Stomach smooth muscle (tissue), 2 donors: Measurements from ENCODE around the gene HEBP2.
"Not testable (repeated sequence)": the region's sequence is repeated elsewhere in the genome, so short reads cannot be mapped to it uniquely, and the experiment has no call there.

Experiments
- H3K27ac ChIP-seq: one replicate; pipeline ENCODE4 v1.7.0; 2013; ENCODE audit warnings: mild to moderate bottlenecking, low read length, inconsistent platforms
- H3K27me3 ChIP-seq, 2 donors: one replicate each; pipeline ENCODE4 v1.7.0; 2013; ENCODE audit warnings: low read length in 2 of 2; ENCODE audit not compliant: insufficient read depth in 2 of 2, control insufficient read depth in 1 of 2
- H3K36me3 ChIP-seq, 2 donors: one replicate each; pipeline ENCODE4 v1.7.0; 2013; ENCODE audit warnings: low read length in 2 of 2; ENCODE audit not compliant: control insufficient read depth in 2 of 2, insufficient read depth in 2 of 2
- H3K4me1 ChIP-seq: one replicate; pipeline ENCODE4 v1.7.0; 2013; ENCODE audit warnings: low read length; ENCODE audit not compliant: control insufficient read depth, insufficient read depth
- H3K4me3 ChIP-seq, 2 donors: one replicate each; pipeline ENCODE4 v1.7.0; 2013; ENCODE audit warnings: low read length in 2 of 2
- H3K9ac ChIP-seq, 2 donors: one replicate each; pipeline ENCODE4 v1.7.0; 2013; ENCODE audit warnings: low read length in 2 of 2, mild to moderate bottlenecking in 1 of 2
- H3K9me3 ChIP-seq, 2 donors: one replicate each; pipeline ENCODE4 v1.7.0; 2013; ENCODE audit warnings: low read length in 2 of 2; ENCODE audit not compliant: control insufficient read depth in 2 of 2
- donor health status: healthy.
- donor health status: Pancreatic carcinoma.

The HEBP2 gene

DNA sequence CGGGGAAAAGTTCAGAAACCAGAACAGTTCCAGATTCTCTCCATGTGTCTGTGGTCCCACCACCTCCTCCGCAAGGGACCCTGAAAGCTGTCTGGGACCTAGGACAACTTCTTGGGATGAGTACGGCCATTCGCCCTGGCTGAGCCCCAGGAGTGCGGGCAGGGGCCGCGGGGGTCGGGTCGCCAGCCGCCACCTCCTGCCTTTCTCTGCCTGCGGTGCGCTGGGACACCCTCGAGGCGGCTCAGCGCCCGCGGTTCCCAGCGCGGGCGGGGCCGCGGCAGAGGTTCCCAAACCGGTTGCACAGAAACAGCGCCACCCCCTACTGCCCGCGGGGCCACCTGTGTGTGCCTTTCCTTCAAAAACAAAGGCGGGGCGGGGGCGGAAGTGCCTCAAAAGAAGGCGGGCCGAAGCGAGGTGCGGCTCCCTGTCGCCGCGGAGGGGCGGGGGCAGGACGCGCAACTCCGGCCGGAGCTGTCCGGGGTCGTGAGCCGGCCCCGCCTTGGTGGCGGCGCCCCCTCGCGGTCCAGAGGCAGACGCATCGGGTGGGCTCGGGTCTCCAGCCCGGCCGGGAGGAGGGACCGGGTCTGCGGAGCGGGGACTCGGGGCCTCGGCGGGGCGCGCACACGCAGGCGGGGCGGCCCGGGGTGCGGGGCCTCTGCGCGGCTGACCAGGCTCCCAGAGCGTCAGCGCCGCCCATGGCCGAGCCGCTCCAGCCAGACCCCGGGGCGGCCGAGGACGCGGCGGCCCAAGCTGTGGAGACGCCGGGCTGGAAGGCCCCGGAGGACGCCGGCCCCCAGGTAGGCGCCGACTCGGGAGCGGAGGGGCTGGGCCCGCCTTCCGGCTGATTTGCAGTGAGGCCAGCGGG is at the start of gene HEBP2:
Gene HEBP2, plus strand, starts transcription at position 423 of the 865 bp plus-strand sequence. Its CDS starts 273 bp downstream, at position 696.
- Histone ChIP-seq H3K27ac (peak within 1 kb of the TSS; percentile 90), H3K27me3 (no peaks in the 10 kb centered on the region), H3K4me3 (peak within 1 kb of the TSS; percentile 61 to 91), H3K4me1 (peaks cover 12% of the 10 kb centered on the region), H3K9me3 (no peaks in the 10 kb centered on the region), H3K9ac (peak within 1 kb of the TSS; percentile 90), H3K36me3 (peaks cover 9 to 26% of the 10 kb centered on the region in 2 donors)

DNA sequence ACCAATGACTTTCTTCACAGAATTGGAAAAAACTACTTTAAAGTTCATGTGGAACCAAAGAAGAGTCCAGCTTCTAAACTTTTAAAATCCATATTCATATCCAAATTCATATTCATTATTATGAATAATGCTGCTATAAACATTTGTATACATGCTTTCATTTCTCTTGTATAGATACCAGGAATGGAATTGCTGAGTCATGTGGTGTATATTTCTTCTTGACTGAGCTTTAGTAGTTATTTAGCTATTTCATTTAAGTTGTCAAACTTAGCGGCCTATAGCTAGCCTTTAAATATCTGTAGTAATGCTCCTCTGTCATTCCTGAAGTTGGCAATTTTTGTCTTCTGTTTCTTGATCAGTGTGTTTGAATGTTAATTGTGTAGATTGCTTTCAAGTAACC is 46.1 kb upstream of the HEBP2 start:
- no peaks in the 10 kb centered on the region for H3K4me1 ChIP-seq
- no peaks in the 10 kb centered on the region for H3K36me3 ChIP-seq
- no peak overlapping the region for H3K27ac ChIP-seq
- no peak overlapping the region for H3K9ac ChIP-seq
- no peaks in the 10 kb centered on the region for H3K27me3 ChIP-seq
- H3K4me3 ChIP-seq: no peak overlapping the region
- H3K9me3 ChIP-seq: no peaks in the 10 kb centered on the region

DNA sequence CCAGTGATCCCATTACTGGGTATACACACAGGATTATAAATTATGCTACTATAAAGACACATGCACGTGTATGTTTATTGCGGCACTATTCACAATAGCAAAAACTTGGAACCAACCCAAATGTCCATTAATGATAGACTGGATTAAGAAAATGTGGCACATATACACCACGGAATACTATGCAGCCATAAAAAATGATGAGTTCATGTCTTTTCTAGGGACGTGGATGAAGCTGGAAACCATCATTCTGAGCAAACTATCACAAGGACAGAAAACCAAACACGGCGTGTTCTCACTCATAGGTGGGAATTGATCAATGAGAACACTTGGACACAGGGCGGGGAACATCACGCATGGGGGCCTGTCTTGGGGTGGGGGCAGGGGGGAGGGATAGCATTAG is 35.3 kb upstream of the HEBP2 start:
- not testable (repeated sequence) for H3K27me3 ChIP-seq, H3K4me1 ChIP-seq, H3K9me3 ChIP-seq, H3K4me3 ChIP-seq, H3K27ac ChIP-seq, H3K36me3 ChIP-seq, H3K9ac ChIP-seq

DNA sequence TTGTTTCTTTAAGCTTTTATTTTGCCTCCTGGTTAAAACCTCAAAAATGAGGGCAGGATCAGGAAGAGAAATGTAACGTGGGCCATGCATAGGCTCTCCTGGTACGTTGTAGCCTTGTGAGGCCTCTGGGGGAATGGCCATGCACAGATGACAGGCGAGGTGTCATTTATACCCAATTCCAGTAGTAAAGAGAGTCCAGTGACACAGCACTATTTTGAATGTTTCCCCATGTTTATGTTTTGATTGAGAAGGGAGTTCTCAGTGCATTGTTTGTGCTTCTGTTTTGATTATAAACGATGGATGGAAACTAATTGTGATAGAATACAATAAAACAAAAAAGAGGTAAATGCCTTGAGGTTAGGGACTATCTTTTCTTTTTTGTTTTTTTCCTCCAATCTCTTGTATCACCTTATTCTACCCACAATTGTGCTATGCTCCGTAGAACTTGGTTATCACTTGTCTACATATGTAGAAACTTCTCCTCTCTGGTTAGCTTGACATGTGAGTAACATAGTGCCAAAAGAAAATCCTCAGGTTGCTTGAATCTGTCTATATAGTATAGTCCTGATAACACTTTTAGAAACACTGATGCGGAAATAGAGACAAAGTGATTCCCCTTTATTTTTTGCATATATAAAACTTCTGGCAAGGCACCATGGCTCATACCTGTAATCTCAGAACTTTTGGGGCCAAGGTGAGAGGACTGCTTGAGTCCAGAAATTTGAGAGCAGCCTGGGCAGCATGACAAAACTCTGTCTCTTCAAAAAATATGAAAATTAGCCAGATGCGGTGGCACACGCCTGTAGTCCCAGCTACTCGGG is 33.2 kb upstream of the HEBP2 start:
- H3K36me3 ChIP-seq: no peaks in the 10 kb centered on the region
- H3K27me3 ChIP-seq: no peaks in the 10 kb centered on the region
- H3K9me3 ChIP-seq: no peaks in the 10 kb centered on the region
- no peak overlapping the region for H3K27ac ChIP-seq
- no peak overlapping the region for H3K9ac ChIP-seq
- H3K4me1 ChIP-seq: no peaks in the 10 kb centered on the region
- H3K4me3 ChIP-seq: no peak overlapping the region

- Histone ChIP-seq H3K36me3 (no peaks in the 10 kb centered on the region), H3K27ac (no peak overlapping the region), H3K9me3 (no peaks in the 10 kb centered on the region), H3K27me3 (no peaks in the 10 kb centered on the region), H3K4me3 (no peak overlapping the region), H3K9ac (no peak overlapping the region), H3K4me1 (no peaks in the 10 kb centered on the region)
Measured at GRCh38 chr6:138371452-138371711, 32.6 kb upstream of the HEBP2 start.

DNA sequence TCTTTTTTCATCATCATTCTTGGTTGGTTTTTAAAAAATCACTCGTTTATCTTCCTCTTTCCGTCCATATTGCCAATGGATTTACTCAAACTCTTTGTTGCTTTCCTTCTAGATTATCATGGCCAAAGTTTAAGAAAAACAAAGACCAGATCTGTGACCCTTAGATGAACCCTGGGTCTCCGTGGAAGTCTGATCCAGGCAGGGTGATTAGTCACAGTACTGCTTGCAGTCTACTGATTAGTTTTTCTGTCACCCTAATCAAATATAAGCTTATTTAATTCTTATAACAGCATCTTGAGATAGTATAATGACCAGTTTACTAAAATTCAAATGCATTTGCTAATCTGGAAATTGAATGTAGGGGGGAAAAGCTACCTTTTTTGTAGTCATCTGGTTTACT is 32.3 kb upstream of the HEBP2 start:
- no peak overlapping the region for H3K27ac ChIP-seq
- H3K4me3 ChIP-seq: no peak overlapping the region
- no peaks in the 10 kb centered on the region for H3K36me3 ChIP-seq
- H3K9ac ChIP-seq: no peak overlapping the region
- H3K4me1 ChIP-seq: no peaks in the 10 kb centered on the region
- no peaks in the 10 kb centered on the region for H3K27me3 ChIP-seq
- H3K9me3 ChIP-seq: no peaks in the 10 kb centered on the region

DNA sequence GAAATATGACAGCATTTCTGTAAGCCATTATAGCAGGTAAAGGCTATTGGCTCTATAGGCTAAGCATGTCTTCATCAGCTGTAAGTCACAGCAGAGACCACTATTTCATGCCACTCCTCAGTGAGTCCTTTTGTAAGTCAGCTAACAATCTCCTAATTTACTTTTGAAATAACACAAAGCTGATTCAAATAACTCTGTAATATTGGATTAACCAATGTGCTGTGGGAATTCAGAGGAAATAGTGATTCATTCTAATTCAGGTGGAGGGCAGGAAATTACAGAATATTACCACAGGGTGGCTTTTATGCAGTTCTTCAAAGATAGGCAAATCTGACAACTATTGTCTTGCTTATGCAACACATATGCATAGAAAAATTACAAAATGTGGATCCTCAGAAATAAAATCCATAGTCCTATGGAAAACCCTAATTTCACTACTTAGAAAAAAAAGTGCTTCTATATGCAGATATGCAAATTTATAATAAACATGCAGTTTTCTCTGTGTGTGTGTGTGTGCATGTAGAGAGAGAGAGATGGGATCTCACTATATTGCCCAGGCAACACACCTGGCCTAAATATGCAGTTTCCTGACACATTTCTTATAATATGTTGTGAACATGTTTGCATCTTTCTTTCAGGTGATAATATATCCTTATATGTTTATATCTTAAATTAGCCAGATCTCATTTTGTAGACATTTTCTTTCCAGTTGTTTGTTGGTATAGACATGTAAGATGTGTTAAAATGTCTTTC is 31.1 kb upstream of the HEBP2 start:
- no peaks in the 10 kb centered on the region for H3K27me3 ChIP-seq
- no peak overlapping the region for H3K4me3 ChIP-seq
- no peaks in the 10 kb centered on the region for H3K36me3 ChIP-seq
- no peaks in the 10 kb centered on the region for H3K4me1 ChIP-seq
- no peak overlapping the region for H3K27ac ChIP-seq
- no peaks in the 10 kb centered on the region for H3K9me3 ChIP-seq
- H3K9ac ChIP-seq: no peak overlapping the region

GRCh38 chr6:138374230-138374629 is 29.8 kb upstream of the HEBP2 start:
- H3K27ac ChIP-seq: no peak overlapping the region
- H3K4me1 ChIP-seq: no peaks in the 10 kb centered on the region
- no peaks in the 10 kb centered on the region for H3K36me3 ChIP-seq
- no peak overlapping the region for H3K9ac ChIP-seq
- H3K9me3 ChIP-seq: no peaks in the 10 kb centered on the region
- no peaks in the 10 kb centered on the region for H3K27me3 ChIP-seq
- no peak overlapping the region for H3K4me3 ChIP-seq

DNA sequence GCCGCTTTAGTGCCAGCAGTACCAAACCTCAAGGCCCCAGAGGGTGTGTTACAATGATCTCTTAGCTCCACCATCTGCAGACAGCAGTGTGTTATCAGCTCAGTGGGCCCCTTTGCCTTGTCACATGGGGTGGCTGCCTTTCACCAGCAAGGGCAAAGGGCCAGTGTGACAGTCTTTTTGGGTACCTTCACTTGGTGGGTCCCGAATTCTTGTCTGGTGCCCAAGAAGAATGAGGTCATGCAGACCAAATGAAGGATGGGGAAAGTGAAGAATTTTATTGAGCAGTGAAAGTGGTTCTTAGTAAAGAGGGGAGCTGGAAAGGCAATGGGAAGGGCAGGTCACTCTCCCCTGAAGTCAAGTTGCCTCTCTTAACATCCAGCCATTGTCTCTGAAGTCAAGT is 29.2 kb upstream of the HEBP2 start:
- H3K27ac ChIP-seq: no peak overlapping the region
- H3K4me1 ChIP-seq: no peaks in the 10 kb centered on the region
- no peaks in the 10 kb centered on the region for H3K27me3 ChIP-seq
- no peaks in the 10 kb centered on the region for H3K9me3 ChIP-seq
- no peak overlapping the region for H3K4me3 ChIP-seq
- H3K9ac ChIP-seq: no peak overlapping the region
- H3K36me3 ChIP-seq: no peaks in the 10 kb centered on the region

DNA sequence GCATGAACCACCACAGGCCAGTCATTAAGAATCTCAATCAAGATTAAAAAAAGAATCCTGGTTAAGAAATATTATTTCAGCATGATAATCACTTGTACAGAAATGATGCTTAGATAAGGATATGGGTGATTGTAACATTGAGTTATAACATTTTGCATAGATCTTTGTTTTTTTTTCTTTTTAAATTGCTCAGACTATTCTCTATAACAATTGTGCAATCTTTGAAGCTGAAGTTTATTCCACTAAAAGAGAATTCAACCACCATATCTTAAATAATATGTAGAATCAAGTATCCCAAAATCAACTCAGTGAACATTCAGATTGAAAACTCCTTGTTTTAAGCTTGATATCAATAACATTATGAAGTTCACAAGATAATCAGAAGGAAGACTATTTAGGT is 27.0 kb upstream of the HEBP2 start:
- Histone ChIP-seq H3K4me1 (no peaks in the 10 kb centered on the region), H3K27ac (no peak overlapping the region), H3K9me3 (no peaks in the 10 kb centered on the region), H3K4me3 (no peak overlapping the region), H3K36me3 (no peaks in the 10 kb centered on the region), H3K9ac (no peak overlapping the region), H3K27me3 (no peaks in the 10 kb centered on the region)
